Hepatocyte (in vitro differentiated cells): ENCODE results near the gene INPP5F.

ENCODE experiments used
- EZH2 ChIP-seq: fragments of 200-600 bp; sonication (generic); IDR thresholded peaks from 2 replicates; pipeline ENCODE4 v1.6.1; 2016; ENCODE audit warnings: antibody characterized with exemption, mild to moderate bottlenecking, borderline replicate concordance
- TF ChIP-seq, protein P1 (sequence below): fragments of 200-600 bp; sonication (generic); IDR thresholded peaks from 2 replicates; pipeline ENCODE4 v1.5.1; 2016; ENCODE audit warnings: antibody characterized with exemption, mild to moderate bottlenecking; ENCODE audit not compliant: poor library complexity

DNA sequence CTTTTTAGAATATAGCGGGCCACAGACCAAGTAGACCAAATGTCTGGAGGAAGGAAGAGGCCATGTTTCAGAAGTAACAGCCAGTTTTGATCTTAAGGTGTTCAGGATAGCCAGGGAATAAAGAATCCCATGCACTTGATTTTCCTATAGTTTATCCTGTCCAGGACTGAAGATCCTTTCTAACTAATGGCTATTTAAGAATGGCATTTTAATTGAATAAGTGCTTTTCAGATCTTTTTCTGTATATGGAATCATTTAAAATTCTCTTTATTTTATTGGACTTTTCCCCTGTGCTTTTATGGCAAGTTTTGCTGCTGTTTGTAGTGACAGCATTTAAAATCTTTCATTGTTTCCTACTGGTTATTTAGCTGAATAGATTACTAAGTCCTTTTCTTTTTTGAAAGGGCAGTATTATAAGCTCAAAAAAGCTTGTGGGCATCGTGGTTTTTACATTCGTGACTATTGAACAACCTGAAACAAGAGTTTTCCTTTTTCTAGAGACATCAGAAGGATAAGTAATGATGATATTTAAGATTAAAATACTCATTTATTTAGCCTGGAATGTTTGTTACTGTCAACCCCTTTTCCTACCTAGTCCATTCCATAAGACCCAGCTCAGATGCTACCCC lies 2.4 kb downstream of the INPP5F start:
- TF ChIP-seq, protein P1, sequence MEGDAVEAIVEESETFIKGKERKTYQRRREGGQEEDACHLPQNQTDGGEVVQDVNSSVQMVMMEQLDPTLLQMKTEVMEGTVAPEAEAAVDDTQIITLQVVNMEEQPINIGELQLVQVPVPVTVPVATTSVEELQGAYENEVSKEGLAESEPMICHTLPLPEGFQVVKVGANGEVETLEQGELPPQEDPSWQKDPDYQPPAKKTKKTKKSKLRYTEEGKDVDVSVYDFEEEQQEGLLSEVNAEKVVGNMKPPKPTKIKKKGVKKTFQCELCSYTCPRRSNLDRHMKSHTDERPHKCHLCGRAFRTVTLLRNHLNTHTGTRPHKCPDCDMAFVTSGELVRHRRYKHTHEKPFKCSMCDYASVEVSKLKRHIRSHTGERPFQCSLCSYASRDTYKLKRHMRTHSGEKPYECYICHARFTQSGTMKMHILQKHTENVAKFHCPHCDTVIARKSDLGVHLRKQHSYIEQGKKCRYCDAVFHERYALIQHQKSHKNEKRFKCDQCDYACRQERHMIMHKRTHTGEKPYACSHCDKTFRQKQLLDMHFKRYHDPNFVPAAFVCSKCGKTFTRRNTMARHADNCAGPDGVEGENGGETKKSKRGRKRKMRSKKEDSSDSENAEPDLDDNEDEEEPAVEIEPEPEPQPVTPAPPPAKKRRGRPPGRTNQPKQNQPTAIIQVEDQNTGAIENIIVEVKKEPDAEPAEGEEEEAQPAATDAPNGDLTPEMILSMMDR: no peak
- TF ChIP-seq EZH2: no peak
